ENCODE measurements around the gene PLXNA4.

PLXNA4 gene

DNA sequence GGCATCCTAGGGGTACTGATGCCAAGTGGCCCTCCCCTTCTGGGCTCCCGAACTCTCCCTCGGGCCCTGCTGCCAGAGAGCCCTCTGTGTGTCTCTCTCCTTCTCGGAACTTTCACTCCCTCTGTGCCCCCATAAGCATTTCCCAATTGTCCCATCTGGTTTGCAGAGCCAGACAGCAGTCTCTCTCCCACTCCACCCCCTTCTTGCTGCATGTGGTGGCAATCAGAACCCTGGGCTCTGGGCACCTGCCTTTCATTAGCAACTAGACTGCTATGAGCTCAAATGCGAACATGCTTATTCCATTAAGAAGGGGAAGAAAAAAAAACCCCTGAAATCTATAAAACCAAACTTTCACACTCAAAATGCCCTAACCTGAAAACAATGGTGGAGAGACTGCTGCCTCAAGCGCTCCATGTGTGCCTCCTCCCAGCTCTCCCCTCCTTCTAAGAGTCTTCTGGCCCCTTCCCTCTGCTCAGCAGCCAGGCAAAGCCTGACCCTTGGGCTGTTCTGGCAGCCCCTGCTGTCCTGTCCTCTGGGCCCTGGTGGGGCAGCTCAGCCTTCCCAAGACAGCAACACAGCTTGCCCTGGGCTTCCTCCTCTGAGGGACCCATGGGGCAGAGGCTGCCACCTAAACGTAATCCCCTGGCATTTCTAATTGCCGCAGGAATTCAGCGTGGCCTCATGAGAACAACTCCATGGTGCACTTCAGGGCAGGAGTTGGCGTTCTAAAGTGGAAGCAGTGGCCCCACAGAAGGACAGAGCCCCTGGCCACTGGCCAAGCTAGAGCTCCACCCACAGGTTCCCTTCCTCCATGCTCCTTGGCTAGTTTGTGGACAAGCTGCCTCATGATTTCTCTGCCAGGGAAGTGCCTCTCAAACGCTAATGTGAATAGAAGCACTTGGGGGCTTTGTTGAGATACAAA lies 415.4 kb downstream of the PLXNA4 start:
- DNase-seq = no peak

DNA sequence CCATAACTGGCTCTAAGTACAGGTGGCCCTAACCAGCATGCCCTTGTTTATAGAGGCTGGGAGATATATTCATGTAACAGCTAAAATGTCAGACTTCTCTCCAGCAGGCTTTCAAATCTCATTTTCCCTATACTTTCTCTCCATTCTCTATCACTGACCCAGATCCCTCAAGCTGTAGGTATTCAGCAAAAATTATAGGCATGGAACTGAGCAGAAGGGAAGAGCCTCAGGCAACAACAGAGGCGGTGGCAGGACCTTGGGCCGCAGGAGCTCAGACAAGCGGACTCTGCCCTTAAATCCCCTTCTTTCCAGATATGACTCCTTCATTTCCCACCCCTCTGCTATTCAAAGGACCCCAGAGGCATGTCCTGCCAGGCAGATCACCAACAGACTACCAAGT lies 417.4 kb downstream of the PLXNA4 start:
- no peak for DNase-seq

DNA sequence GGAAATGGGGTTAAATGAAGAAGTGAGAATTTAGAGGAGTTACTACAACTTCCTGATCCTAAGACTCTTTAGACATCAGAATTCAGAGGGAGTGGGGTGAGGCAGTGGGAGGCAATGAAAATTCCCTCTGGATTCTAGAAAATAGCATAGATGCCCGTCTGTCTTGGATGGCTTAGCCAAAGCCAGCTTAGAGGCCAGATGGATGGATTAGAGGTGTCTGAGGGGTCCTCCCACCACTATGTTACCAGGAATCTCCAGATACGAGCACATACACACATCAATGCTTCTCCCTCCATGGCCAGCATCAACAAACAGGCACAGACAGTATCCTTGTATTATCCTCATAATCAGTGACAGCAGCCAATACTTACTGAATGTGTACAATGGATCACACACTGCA lies 418.1 kb downstream of the PLXNA4 start:
- DNase-seq = no peak

DNA sequence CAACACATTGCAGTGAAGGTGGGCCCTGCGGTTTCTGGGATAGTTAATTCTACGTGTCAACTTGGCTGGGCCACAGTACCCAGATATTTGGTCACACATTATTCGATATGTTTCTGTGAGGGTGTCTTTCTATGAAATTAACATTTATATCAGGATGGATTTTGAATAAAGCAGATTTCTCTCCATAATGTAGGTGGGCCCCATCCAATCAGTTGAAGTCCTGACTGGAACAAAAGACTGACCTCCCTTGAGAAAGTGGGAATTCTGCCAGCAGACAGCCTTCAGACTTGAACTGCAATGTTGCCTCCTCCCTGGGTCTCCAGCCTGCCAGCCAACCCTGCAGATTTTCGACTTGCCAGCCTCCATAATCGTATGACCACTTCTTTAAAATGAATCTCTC lies 420.6 kb downstream of the PLXNA4 start:
- no peak for DNase-seq

DNA sequence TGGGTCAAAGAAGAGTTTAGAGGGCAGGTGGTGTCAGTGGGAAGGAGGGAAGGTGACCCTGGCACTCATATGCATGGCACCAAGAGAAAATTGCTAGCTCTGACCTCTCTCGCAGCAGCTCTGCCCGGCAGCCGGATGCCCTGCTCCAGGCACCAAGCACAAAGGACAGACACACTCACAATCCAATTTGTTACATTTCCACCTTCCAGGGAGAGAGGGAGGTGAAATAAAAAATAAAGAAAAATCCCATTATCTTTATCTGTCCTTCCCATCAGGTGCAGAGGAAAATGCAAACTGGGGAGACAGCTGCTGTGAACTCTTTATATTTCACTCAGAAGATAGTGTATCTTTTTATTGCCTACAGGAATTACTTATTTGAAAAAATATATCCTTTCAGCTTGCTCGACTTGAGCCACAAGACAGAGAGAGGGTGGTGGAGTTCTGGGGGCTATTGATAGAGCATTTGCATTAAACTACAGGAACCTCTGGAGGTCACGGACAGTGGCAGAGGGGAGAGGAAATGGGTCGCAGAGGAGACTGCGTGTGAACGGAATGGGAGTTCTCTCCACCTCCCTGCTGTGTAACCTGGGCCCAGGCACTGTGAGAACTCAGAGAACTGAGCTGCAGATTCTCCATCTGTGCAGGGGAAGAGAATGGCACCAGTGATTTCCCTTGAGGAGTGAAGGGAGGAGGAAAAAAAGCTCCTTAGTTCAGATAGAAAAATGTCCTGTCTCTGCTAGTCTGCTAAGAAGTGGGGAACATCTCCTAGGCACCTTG lies 421.4 kb downstream of the PLXNA4 start:
- DNase-seq = no peak

DNA sequence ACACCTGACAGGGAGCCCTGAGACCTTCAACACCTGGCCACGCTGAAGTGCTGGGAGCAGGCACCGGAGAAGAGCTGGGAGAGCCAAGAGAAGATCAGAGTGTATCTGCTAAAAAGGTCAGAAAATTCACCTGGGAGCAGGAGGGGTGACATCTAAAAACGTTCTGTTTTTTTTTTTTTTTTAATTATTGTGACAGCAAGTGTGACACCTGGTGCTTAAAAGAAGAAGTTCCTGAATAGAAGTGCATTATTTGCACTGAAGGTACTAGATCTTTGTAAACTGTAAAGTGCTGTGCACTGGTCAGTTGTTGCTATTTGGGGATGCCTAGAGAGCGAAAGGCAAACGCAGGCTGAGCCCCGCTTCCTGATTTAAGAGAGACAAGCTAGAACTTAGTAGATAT lies 422.0 kb downstream of the PLXNA4 start:
- no peak for DNase-seq

DNA sequence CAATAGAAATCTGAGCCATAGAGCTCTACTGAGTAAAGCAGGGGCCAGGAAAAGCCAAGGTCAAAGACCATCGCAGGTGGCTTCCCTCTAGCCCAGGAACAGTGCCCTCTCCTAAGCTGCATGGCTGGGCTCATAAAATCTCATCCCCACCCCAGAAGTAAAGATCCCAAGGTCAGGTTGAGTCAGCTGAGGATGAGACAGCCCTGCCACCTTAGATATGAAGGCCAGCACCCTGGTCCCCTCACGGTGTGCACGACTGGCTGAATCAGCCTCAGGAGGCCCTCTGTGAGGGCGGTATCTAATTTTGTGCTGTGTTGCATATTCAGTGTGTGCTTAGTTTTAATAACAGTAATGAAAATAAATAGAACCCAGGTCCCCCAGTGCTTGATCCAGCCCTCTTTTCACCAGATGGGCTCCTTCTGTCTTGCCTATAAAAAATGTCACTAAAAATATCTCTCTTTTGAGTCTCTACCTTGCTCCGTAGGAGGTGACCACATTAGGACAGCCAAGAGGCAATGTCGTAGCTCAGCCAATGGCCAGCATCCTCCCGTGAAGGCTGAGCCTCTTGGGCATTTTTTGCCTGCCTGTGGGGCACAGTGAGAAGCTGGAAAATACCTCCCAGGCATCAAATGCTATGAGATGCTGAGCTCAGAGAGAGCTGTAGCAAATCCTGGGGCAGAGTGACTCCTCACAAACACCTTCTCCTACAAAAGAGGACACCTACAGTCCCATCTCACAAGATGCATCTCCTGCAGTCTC lies 424.0 kb downstream of the PLXNA4 start:
- DNase-seq = peak; percentile 6

DNA sequence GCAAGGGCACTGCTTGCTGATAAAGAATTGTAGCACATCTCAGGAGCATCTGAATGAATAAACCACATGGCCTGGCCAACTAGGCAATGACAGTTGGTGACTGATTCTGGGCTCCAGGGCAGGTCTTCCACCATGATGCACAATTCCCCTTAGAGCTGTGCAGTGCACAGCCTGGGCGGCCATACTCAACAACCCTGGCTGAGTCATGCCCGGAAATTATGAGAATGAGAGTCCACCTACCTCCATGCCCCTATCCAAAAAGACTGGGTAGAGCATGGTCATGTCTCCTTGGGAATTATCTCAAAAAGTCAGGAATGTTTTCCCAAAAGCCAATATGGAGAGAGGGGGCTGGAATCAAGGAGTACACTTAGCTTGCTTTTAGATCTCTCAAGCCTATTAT lies 425.6 kb downstream of the PLXNA4 start:
- DNase-seq = peak; percentile 7

DNA sequence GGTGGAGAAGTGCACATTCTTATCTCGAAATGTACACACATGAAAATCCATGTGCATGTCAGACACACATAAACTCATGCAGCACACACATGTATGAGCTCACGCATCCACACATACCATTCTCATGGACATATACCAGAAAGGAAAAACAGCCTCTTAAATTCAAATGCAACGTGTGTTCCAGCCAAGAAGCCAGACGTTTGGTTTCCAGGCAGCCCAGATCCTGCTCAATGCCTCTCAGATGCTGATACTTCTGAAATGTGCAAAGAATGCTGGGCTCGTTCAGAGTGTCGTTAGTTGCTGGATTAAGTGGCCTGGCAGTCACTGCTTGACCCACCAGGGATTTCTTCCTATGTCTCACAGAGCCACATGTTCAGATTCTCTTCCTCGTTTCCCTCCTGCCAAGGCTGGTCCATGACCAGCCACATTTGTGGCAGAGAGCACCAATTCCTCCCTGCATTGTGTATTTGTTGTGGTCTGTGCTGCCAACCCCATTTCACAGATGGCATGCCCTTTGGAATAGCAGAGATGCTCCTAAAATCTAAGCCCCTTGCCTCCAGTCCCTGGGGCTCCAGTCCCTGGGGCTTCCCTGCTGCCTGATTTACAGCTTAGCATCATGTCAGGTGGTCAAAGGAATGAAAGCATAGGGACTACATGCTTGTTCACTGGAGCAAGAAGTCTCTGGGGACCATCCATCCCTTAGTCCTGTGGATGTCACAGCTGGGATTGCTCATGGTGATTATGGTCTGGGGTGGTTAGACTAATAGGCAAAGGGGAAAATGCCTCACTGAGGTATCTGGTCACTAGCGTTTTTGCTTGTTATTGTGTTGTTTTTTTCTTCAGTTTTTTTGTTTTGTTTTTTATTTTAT lies 426.6 kb downstream of the PLXNA4 start:
- DNase-seq = peak; percentile 8

DNA sequence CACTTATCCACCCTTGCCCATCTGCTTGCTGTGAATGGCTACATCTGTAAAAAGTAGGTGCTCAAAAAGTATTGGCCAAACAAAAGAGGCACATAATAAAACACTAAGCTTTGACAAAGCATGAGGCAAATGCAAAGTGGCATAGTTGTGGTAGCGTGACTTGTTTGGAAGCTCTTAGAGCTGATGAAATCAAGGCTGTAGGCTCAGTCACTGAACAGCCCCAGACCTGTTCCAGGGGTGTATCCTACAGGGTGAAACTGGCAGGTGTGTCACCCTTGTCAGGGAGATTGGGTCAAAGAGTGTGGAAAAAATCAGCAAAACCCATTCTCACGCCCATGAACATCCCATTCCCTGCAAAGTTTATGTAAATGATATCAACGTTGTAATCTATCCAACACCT lies 427.4 kb downstream of the PLXNA4 start:
- DNase-seq = no peak

DNA sequence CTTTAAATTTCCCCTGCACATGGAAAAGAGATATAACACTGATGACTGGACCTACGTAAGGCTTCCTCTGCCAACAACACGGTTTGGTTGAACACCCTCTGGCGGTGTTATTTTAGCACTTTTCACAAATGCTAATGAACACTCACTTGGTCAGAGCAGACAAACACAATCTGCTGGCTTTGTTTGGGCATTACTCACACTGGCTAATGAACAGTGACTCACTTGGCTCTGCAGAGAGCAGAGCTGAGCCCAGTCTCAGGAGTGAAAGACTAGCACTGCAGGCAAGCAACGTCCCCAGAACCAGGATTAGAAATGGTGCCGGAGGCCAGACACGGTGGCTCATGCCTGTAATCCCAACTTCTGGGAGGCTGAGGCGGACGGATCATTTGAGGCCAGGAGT lies 430.8 kb downstream of the PLXNA4 start:
- peak; percentile 54 for DNase-seq

DNA sequence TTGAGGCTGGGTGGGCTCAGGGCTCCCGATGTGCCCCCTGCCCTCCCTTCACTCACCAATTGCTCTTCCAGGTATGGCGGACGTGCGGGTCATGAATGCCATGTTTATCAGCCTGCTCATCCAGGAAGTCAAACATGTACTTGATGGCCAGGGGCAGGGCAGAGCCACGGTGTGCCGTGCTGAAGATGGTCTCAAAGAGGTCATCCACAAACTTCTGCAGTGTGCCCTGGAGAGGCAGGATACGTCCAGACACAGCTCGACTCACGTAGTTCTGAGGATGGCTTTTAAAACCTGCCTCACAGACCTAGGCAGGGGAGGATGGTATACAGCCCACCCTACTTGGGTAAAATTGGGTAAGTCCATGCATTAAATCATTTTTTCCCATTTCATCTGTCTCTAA lies 431.2 kb downstream of the PLXNA4 start:
- peak; percentile 10 for DNase-seq

DNA sequence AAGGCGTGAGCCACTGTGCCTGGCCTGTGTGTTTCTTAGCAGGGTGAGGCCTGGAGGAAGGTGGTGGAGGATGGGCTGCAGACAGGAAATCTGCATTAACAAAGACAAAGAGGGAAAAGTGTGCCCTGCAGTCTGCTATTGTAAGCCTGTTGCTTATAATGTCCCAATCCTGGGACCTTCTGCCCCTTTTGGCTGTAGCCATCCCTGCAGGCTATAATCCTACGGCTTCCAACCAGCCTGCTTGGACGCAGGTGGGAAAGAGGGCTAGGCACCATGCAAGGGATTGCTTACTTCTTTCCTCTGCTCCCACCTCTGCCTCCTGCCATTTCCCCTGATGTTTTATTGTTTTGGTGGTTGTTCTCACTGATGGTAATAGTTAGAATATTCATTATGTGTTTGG lies 434.3 kb downstream of the PLXNA4 start:
- DNase-seq = no peak

DNA sequence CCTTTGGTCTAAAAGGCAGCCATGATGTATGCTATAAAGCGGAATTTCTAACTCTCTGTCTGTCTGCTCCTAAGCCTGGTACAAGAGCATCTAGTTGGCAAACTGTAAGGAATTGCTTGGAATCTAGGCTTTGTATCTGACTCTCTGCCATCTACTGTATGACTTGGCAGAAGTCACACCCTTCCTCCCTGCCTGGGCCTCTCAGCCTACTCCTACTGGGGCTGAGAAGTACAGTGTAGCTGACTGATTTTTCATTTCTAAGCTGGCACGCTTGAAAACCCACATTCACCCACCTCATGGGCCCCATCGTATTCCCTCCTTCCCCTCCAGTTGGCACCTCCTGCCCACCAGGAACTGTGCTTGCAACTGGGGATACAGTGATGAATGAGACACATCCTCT lies 435.2 kb downstream of the PLXNA4 start:
- peak; percentile 71 for DNase-seq

DNA sequence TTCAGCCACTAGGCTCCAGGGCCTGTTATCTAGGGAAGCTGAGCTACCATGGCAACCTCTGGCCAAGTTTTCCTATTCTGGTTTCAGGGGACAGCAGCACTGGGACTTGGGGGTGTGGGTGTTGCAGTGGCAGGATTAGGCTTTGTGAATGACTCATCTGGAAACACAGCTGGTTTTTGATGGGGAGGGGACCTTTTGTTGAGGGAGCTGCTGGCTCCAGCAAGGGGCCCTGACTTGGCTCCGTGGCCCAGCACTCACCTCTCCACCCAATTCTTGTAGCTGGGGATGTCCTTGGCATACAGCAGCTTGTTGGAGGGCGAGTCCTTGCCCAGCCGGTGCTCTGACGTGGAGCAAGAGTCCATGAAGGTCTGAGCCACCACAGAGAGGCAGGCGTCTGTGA lies 435.9 kb downstream of the PLXNA4 start:
- peak; percentile 30 for DNase-seq

DNA sequence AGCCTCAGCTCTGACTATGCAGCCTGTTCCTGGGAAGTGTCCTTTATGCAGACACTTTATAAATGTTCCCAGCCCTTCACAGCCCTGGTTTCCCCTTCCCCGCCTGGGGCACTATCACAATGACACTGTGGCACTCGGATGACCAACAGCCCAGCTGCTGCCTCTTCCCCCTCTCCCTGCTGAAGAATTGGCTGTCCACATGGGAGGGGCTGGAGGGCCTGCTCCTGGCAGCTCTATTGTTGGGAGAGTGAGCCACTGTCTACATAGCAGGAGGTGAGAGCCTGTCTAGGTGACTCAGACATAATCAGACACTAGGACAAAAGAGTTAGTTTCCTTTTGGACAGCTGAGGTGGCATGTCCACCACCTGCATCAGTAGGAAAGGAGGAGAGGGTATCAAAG lies 437.5 kb downstream of the PLXNA4 start:
- peak; percentile 4 for DNase-seq

DNA sequence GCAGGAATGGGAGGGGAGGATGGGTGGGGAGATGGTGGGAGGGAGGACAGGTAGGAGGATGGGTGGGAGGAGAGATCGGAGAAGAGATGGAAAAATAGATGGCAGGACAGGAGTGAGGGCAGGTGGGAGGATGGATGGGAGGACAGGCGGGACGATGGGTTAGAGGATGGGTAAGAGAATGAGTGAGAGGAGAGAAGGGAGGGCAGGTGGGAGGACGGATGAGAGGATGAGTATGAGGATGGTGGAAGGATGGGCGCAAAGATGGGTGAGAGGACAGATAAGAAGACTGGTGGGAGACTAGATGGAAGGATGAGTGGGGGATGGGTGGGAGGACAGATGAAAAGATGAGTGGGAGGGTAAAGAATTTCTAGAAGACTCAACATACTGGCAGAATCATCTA lies 438.6 kb downstream of the PLXNA4 start:
- no peak for DNase-seq

DNA sequence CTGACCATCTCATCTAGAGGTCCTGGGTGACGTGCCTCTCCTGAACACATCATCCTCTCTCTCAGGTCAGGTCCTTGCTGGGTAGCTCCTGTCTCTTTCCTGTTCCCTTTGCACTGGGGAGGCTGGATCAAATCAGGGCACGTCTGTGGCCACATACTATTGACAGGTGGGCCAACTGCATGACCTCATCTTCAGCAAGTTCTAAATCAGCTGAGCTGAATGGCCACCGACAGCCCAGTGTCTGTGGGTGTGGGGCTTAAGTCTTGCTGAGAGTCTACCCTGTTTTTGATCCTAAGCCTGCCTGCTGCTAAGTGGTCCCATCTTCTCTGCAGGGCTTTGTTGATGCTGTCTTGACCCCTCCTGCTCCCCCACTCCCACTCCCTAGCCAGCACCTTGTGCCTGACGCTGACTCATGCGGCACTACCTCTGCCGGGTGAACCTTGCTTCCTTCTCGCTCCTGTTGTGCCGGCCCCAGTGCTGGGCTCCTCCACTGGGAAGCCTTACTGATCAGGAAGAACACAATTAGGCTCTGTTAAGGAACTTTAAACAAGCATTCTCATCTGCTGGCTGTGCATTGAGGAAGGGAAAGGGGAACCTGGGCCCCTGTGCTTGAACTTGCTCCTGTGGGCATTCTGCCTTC lies 440.4 kb downstream of the PLXNA4 start:
- no peak for DNase-seq

DNA sequence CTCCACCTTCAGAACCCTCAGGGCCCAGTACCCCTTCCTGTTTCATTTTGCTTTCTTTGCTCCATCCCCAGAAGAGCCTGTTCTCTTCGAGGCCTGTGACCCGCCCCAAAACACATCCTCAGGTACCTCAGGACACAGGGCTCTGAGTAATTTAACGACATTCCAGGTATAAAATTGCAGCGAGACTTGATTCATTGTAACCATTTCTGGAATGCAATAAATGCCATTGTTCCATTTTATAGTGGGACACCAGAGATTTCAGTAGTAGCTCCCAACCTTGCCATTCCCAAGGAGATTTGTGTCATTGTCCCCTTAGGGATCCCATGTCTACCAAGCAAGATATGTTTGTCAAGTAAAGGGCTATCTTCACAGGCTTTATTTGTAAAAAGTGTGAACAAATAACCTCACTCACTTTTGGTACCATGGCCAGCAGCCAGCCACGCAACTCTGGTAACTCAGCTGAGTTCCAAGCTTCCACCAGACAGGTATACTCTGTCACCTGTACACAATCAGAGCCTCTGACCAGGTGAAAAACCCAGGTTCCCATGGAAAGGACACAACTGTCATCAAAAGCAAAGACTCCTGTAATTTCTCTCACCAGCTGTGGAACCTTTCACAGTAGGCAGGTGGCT lies 441.3 kb downstream of the PLXNA4 start:
- DNase-seq = no peak

DNA sequence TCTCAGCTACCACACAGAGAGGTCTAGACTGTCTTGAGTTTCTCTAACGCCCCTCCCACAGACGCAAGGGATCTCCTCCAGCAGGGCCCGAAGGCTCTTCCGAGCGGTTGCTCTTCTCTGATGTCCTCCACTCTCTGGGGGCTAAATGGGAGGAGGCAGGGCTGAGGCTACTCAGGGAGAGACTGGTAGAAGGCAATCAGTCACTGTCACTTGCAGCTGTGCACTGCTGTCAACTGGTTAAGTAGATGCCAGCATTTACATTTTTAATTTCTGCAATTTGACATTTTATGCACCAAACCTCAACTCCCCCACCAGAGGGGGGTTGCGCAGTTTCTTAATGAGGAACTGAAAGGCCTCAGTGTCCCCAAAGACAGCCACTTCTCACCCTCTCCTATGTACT lies 442.8 kb downstream of the PLXNA4 start:
- DNase-seq = no peak

DNA sequence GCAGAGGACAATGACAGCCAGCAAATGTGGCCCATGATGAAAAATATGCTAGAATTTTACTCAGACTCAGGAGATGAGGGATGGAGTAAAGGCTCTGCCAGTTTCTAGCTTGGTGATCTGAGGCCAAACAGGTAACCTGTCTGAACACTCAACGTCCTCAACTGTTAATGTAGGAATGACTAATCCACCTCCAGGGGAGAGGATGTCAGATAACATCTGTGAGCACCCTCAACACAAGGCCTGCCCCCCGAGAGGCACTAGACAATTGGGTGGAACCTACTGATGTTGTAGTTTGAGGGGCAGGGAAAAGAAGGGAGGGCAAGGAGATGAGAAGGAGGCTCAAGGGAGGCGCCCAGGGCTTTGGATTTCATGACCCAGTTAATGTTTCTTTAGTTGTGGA lies 445.1 kb downstream of the PLXNA4 start:
- no peak for DNase-seq
